BLaER1 treated with 17β-estradiol and CSF1 and Interleukin-3, amounts not matched to agents 10 nM and 100 nM (cell line): ENCODE measurements around the gene HDAC9.

Source experiments
- H3K27ac ChIP-seq, 11 experiments: shearing (Covaris generic); formaldehyde crosslinking; 2 replicates each; pipeline ENCODE4 v1.8.1; 2022
- H3K27me3 ChIP-seq, 11 experiments: shearing (Covaris generic); formaldehyde crosslinking; 2 replicates each; pipeline ENCODE4 v1.8.1; 2022
- H3K36me3 ChIP-seq, 11 experiments: shearing (Covaris generic); formaldehyde crosslinking; 2 replicates each; pipeline ENCODE4 v1.8.1; 2022
- H3K4me1 ChIP-seq, 10 experiments: shearing (Covaris generic); formaldehyde crosslinking; 2 replicates each; pipeline ENCODE4 v1.8.1; 2022
- H3K4me2 ChIP-seq, 11 experiments: shearing (Covaris generic); formaldehyde crosslinking; 2 replicates each; pipeline ENCODE4 v1.8.1; 2022
- H3K4me3 ChIP-seq, 10 experiments: shearing (Covaris generic); formaldehyde crosslinking; 2 replicates each; pipeline ENCODE4 v1.8.1; 2022
- H3K9ac ChIP-seq, 11 experiments: shearing (Covaris generic); formaldehyde crosslinking; 2 replicates each; pipeline ENCODE4 v1.8.1; 2022
- H3K9me3 ChIP-seq, 11 experiments: shearing (Covaris generic); formaldehyde crosslinking; replicated peaks in 1 of 11; 2 replicates each; pipeline ENCODE4 v1.8.1; 2022
- H4K20me1 ChIP-seq, 11 experiments: shearing (Covaris generic); formaldehyde crosslinking; 2 replicates each; pipeline ENCODE4 v1.8.1; 2022
- Cebpa-rat ChIP-seq, 11 experiments: shearing (Covaris generic); IDR thresholded peaks; 2 replicates each; pipeline ENCODE4 v1.8.1; 2022

HDAC9 gene

DNA sequence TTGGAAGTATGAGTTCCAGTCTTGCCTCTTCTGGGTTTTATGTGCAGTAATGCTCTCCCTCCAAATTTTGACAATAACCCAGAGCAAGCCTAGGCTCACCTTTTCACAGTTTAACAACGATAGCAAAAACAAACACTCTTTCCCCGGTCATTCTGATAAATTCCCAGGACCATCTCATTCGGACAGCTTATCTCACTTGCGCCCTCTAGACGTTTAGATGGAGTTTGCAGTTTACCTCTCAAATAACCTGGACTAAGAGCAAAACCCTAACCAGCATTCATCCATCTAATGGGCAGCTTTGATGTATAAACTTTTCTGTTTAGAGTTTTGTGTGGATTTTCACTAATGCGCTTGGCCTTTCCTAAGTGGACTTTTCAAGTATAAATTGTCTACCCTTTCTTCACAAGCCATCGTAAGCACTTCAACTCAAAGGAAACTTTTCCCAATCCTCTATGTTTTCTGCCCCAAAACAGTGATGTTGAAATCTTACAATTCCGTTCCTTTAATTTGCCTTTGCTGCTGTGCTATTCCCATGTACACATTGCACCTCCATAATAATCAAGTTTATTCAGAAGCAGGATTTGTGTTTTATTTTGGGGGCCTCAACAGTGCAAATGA is 114.9 kb downstream of the HDAC9 start:
- H4K20me1 ChIP-seq: no peaks in the 10 kb centered on the region
- no peaks in the 10 kb centered on the region for H3K27me3 ChIP-seq
- no peak overlapping the region for H3K4me3 ChIP-seq
- peaks cover 2 to 72% (median 53%) of the 10 kb centered on the region in 11 experiments; a peak in 20 of 22 replicates for H3K36me3 ChIP-seq
- H3K9ac ChIP-seq: no peak overlapping the region
- H3K9me3 ChIP-seq: peaks cover 5 to 8% (median 7%) of the 10 kb centered on the region in 11 experiments
- no peak overlapping the region for H3K4me2 ChIP-seq
- TF ChIP-seq Cebpa-rat (IDR thresholded peaks at IDR 0.05): no peak
- peaks cover 0 to 16% (median 0%) of the 10 kb centered on the region in 10 experiments; a peak in 2 of 20 replicates for H3K4me1 ChIP-seq
- H3K27ac ChIP-seq: no peak overlapping the region

DNA sequence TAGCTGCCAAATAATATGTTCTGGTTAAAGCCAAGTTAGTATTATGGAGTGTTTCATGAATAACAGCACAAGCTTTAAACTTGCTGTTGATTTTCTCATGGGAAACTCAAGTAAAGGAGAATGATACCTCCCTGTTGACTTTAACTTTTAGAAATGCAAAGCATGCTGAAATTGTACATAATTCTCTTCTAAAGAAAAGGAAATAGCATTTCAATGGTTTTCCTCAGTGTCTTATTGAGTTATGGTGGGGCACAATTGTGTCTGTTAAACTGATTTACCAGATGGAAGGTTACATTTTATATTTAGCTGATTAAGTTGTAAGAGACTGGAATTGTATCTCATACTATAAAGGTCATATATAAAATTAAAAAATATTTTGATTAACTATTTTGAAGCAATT is 119.3 kb downstream of the HDAC9 start:
- Histone ChIP-seq H4K20me1 (no peaks in the 10 kb centered on the region), H3K27ac (no peak overlapping the region), H3K4me3 (no peak overlapping the region), H3K9ac (no peak overlapping the region), H3K4me1 (peaks cover 0 to 10% (median 0%) of the 10 kb centered on the region in 10 experiments; a peak in 4 of 20 replicates), H3K9me3 (no peaks in the 10 kb centered on the region; a peak in 1 of 22 replicates), H3K36me3 (peaks cover 0 to 72% (median 28%) of the 10 kb centered on the region in 11 experiments; a peak in 15 of 22 replicates), H3K27me3 (no peaks in the 10 kb centered on the region), H3K4me2 (no peak overlapping the region)
- no peak for TF ChIP-seq Cebpa-rat (IDR thresholded peaks at IDR 0.05)

DNA sequence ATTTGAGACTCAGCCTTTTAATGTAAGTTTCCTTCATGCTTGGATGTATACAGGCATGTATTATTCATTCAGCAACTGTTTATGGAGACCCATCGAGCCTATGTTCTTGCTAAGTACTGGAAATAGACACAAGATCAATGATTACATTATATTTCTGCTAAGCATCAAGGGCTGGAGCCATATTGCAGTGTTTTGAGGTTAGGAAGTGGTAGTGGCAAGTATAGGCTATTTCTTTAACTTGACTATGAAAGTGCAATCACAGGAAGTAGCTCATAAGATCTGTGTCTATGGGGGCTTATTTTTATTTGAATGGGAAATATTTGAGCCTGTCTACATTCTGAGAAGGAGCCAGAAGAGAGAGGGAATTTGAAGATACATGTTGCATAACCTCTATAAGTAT is 123.8 kb downstream of the HDAC9 start:
- peaks cover 0 to 9% (median 0%) of the 10 kb centered on the region in 10 experiments; a peak in 3 of 20 replicates for H3K4me1 ChIP-seq
- no peaks in the 10 kb centered on the region for H3K27me3 ChIP-seq
- H3K27ac ChIP-seq: no peak overlapping the region
- no peak for TF ChIP-seq Cebpa-rat (IDR thresholded peaks at IDR 0.05)
- H3K36me3 ChIP-seq: peaks cover 0 to 78% (median 28%) of the 10 kb centered on the region in 11 experiments; a peak in 16 of 22 replicates
- no peaks in the 10 kb centered on the region for H4K20me1 ChIP-seq
- H3K4me2 ChIP-seq: peak overlapping the region in 2 of 11 experiments; percentile 3 to 23; a peak in 2 of 22 replicates
- no peak overlapping the region for H3K9ac ChIP-seq
- H3K4me3 ChIP-seq: no peak overlapping the region
- H3K9me3 ChIP-seq: no peaks in the 10 kb centered on the region

DNA sequence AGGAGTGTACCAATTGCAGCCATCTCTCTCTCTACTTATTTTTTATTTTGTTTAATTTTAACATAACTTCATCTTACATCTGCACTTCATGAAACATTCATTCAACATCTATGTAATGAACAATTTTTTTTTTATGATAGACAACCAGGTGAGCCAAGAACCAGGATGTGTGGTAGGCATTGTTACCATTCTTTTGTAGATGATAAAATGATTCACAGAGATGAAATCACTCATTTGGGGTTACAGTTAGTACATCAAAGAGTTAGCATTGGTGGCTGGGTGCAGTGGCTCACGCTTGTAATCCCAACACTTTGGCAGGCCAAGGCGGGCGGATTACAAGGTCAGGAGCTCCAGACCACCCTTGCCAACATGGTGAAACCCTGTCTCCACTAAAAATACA is 127.8 kb downstream of the HDAC9 start:
- Histone ChIP-seq H3K9ac (no peak overlapping the region), H3K27ac (no peak overlapping the region), H3K4me3 (no peak overlapping the region), H3K9me3 (no peaks in the 10 kb centered on the region), H3K27me3 (no peaks in the 10 kb centered on the region), H3K4me2 (no peak overlapping the region), H3K4me1 (peaks cover 0 to 32% (median 0%) of the 10 kb centered on the region in 10 experiments; a peak in 7 of 20 replicates), H3K36me3 (peaks cover 0 to 83% (median 27%) of the 10 kb centered on the region in 11 experiments; a peak in 15 of 22 replicates), H4K20me1 (no peaks in the 10 kb centered on the region)
- TF ChIP-seq Cebpa-rat (IDR thresholded peaks at IDR 0.05): no peak

DNA sequence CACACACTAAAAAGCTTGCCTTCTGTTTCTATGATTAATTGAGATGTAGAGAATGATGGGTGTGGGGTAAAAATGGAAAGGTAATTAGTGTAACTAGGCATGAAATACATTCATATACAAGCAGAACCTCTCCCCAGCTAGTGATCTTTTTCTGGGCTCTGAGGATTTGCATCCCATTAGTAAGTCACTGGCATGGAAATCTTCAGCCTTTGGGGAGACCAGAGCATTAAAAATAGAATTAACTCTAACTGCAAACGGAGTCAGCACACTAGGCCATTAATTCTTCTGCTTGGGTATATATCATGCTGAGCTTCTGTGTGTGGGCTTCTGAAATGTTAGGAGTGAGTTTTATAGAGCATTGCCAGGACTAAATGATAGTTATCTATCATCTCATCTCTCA is 128.9 kb downstream of the HDAC9 start:
- Histone ChIP-seq H4K20me1 (no peaks in the 10 kb centered on the region), H3K9me3 (no peaks in the 10 kb centered on the region), H3K4me1 (peaks cover 0 to 37% (median 0%) of the 10 kb centered on the region in 10 experiments; a peak in 6 of 20 replicates), H3K9ac (no peak overlapping the region), H3K27ac (0 out of 22 replicates have a peak overlapping the region, but pooled peaks of 1 of the 11 experiments have one; percentile 5), H3K27me3 (no peaks in the 10 kb centered on the region), H3K4me3 (no peak overlapping the region), H3K36me3 (peaks cover 0 to 90% (median 27%) of the 10 kb centered on the region in 11 experiments; a peak in 15 of 22 replicates), H3K4me2 (no peak overlapping the region)
- TF ChIP-seq Cebpa-rat (IDR thresholded peaks at IDR 0.05): no peak

DNA sequence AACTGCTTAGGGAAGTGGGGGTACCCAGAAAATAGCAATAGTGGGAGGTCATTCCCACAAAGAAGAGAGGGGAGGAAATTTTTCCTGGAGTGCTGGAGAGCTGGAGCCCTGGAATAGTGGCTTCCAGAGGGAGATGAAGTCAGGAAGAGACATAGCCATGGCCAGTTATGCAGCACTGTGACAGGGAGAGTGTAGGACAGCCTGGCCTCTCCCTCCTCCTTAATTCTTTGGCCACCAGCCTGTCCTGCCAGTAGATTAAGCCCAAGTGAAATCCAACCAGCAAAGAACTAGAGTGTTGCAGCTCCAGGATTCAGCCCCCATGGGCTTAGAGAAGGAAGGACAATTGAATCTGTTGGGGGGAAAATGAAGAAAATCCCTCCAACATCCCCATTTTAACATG is 130.5 kb downstream of the HDAC9 start:
- TF ChIP-seq Cebpa-rat (IDR thresholded peaks at IDR 0.05): no peak
- H3K27ac ChIP-seq: peak overlapping the region in 3 of 11 experiments; percentile 19 to 70 (median 57); a peak in 3 of 22 replicates
- no peak overlapping the region for H3K4me3 ChIP-seq
- no peak overlapping the region for H3K9ac ChIP-seq
- no peaks in the 10 kb centered on the region for H3K27me3 ChIP-seq
- H3K36me3 ChIP-seq: peaks cover 0 to 93% (median 30%) of the 10 kb centered on the region in 11 experiments; a peak in 16 of 22 replicates
- peaks cover 0 to 45% (median 0%) of the 10 kb centered on the region in 10 experiments; a peak in 6 of 20 replicates for H3K4me1 ChIP-seq
- H3K9me3 ChIP-seq: no peaks in the 10 kb centered on the region
- H3K4me2 ChIP-seq: peak overlapping the region in 2 of 11 experiments; percentile 55 to 60; a peak in 4 of 22 replicates
- no peaks in the 10 kb centered on the region for H4K20me1 ChIP-seq

DNA sequence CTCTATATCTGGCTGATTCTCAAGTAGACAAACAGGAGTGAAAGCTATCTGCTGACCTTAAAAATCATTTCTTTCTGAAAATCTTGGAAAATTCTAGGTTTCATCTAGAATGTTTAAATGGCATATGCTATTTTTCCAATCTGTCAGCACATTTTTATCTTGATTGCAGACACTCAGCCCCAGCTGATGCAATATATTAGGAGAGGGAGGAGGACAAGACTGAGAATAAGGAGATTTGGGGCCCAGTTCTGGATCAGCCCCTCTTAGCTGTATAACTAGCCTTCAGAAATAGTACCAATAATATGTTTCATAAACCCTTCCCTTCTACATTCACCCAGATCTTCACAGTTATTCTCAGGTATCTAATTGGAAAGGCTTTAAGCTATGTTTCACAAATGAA is 131.2 kb downstream of the HDAC9 start:
- Histone ChIP-seq H3K9me3 (no peaks in the 10 kb centered on the region), H3K4me1 (peaks cover 0 to 45% (median 0%) of the 10 kb centered on the region in 10 experiments; a peak in 6 of 20 replicates), H3K27me3 (no peaks in the 10 kb centered on the region), H3K27ac (peak overlapping the region in 3 of 11 experiments; percentile 19 to 70 (median 57); a peak in 3 of 22 replicates), H3K36me3 (peaks cover 0 to 99% (median 34%) of the 10 kb centered on the region in 11 experiments; a peak in 16 of 22 replicates), H4K20me1 (no peaks in the 10 kb centered on the region), H3K4me3 (no peak overlapping the region), H3K4me2 (peak overlapping the region in 2 of 11 experiments; percentile 55 to 60; a peak in 4 of 22 replicates), H3K9ac (no peak overlapping the region)
- TF ChIP-seq Cebpa-rat (IDR thresholded peaks at IDR 0.05): no peak

DNA sequence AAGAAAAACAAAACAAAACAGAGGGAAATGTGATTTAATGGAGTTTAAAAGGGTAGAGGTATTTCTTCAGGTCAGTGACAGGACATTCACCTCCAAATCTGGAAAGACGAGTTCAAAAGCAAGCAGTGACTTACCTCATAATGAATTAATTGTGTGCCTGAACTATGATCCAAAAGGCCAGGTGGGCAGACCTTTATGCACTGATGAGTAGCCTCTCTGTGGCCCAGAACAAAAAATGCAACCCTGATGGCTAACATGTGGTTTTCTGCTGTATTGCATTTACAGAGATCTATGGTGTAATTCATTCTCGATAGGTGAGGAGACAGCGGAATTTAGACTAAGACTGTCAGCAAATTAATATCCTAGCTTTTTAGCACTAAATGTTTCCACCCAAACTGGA is 142.0 kb downstream of the HDAC9 start:
- Histone ChIP-seq H3K4me3 (no peak overlapping the region), H3K36me3 (peaks cover 0 to 97% (median 54%) of the 10 kb centered on the region in 11 experiments; a peak in 17 of 22 replicates), H4K20me1 (no peaks in the 10 kb centered on the region), H3K9me3 (no peaks in the 10 kb centered on the region), H3K4me1 (peaks cover 0 to 95% (median 19%) of the 10 kb centered on the region in 10 experiments; a peak in 13 of 20 replicates), H3K27ac (peak overlapping the region in 6 of 11 experiments; percentile 73 to 99 (median 96); a peak in 10 of 22 replicates), H3K27me3 (no peaks in the 10 kb centered on the region), H3K4me2 (peak overlapping the region in 3 of 11 experiments; percentile 62 to 70 (median 69); a peak in 5 of 22 replicates), H3K9ac (peak overlapping the region in 1 of 11 experiments; percentile 33; a peak in 1 of 22 replicates)
- TF ChIP-seq Cebpa-rat (IDR thresholded peaks at IDR 0.05): no peak
